GM12892 (cell line): ENCODE results near the gene PTPN14.

Source experiments
- POLR2AphosphoS5 ChIP-seq: IDR thresholded peaks from 2 replicates; pipeline ENCODE4 v1.6.1; 2011; ENCODE audit warnings: low read depth, low read length, control low read depth
- TAF1 ChIP-seq: IDR thresholded peaks from 2 replicates; pipeline ENCODE4 v1.6.1; 2011; ENCODE audit warnings: low read depth, mild to moderate bottlenecking, control low read depth, low read length, borderline replicate concordance

- no peak for TF ChIP-seq POLR2AphosphoS5
- no peak for TF ChIP-seq TAF1
Observed at GRCh38 chr1:214422137-214422671, 129.2 kb downstream of the PTPN14 start.
